GM21786 (cell line): ENCODE measurements around the gene MYO1B.
A peak's percentile ranks its signal among the peaks of the same experiment; 100 is the strongest.

Source experiments
- ATAC-seq: cut with Tn5 transposase; IDR thresholded peaks from one replicate; pipeline ENCODE4 v1.9.1; 2021; ENCODE audit not compliant: unreplicated experiment

Gene MYO1B

DNA sequence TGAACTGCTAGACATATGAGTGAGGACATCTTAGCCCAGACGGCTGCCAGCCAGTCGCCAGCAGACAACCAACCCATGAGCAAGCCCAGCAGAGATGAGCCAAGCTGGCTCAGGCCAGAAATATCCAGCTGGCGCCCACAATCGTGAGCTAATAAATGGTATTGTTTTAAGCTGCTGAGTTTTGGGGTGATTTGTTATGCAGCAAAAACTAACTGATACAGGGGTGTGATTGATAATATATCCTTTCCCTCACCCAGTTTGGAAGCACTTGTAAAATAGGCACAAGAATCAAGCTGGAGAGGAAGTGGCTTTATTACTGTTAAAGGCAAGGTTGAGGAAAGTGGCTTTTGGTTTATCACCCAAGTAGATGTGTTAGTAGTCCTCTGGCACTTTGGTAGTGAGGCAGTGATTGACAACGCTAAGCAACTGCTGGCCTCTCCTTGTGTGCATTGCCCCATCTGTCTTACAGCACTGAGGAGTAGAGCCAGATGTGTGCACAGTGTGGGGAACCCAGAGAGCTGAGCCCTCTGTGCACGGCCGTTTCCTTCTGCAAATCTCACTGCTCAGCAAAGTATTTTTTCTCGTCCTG, 110.1 kb downstream of the MYO1B start:
- ATAC-seq = no peak

DNA sequence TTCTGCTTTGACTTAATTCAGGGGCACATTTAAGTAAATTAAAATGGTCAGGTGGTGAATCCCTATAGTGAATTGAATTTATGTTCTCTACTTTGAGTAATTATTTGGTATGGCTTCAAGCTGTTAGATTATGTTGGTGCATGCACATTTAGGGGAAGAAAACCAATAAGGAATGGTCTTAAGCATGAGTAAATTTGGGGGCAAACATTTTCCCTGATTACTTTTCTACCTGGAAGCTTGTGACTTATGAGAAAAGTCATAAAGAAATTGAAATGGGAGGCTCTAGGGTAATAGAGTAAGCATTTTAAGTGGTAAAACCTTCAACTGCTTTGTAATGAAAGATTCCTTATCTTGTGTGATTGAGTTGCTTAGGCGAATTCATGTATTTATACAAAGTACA, 112.5 kb downstream of the MYO1B start:
- no peak for ATAC-seq

DNA sequence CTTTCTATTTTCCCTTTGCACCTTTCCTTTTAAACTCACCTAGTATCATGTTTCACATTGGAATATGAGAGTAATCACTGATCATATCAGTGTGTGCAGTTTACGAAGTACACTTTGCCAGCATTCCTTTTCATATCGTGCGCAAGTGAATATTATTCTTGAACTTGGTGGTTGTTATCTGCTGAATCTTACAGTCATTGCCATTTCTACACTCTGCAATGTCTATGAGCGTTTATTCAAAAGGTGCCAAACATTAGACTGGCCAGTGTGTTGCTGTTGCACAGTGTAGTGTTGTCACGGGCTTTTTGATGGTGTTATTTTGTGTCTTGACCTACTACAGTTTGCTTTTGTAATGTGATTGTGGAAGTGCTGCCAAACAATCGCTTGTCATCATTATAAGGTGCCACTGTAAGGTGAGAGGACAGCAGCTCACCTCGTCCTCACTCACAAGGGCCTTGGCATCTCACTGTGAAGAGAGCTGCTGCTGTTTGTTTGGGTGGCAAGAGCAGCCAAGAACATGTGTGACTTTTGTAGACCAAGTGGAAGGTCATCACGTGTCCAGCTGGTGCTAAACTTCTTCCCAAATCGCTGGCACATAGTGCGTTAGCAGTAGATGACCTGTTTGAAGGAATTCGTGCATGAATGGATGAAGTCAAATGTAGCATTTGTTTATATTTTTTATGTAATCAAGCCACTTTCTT, 113.3 kb downstream of the MYO1B start:
- ATAC-seq = no peak

DNA sequence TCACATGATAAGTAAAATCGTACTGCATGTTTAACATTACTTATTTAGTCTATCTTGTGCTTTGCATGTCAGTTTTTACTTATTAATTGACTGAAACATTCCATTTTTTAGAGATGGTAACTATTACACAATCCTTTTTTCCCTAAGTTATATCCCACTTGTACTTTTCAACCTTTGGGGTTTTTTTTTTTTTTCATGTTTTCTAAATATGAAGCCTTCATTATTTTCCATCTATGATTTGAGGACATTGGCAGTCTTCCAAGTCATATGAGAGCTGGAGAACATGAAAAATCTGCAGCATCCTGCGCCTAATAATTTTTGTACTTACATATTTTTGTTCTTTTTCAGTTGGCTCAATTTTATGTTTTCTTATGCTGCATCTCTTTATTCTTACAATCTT, 113.9 kb downstream of the MYO1B start:
- ATAC-seq = no peak

DNA sequence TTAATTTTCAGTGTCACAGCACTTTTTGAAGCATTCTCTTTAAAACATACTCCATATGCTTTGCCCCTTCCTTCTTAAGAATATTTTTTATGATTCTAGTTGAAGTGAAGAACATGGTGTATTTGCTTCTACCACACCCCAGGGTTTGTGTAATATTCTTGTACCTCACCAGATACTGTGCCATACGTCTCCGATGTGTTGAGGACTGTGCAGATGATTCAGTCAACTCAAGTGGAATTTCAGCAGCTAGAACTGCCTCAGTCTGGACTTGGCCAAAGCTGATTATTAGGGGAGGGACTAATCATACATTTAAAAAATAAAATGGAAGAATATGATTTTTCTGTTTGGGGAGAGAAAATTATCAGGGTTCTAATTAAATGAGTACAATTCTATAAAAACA, 115.7 kb downstream of the MYO1B start:
- ATAC-seq = no peak

- ATAC-seq = no peak
These were observed 117.6 kb downstream of the MYO1B start for GRCh38 chr2:191362841-191363240.

- no peak for ATAC-seq
These were observed 118.1 kb downstream of the MYO1B start for GRCh38 chr2:191363267-191363666.

DNA sequence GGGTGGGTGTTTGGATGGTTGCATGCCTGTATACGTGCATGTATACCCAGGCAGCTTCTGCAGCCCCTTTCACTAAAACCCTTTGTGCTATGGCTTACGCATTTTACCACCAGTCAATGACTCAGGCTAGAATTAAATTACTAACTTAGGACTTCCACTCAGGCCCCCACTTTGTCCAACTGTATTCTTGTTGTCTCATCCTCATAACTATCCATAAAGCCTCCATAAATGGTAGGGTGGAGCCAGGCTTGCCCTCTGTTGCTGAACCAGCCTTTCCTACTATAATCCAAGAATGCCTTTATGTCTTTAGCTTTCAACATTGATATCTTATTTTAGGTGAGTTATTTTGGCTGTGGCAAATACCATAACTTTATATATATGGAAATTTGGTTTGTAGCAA, 119.9 kb downstream of the MYO1B start:
- ATAC-seq = no peak

DNA sequence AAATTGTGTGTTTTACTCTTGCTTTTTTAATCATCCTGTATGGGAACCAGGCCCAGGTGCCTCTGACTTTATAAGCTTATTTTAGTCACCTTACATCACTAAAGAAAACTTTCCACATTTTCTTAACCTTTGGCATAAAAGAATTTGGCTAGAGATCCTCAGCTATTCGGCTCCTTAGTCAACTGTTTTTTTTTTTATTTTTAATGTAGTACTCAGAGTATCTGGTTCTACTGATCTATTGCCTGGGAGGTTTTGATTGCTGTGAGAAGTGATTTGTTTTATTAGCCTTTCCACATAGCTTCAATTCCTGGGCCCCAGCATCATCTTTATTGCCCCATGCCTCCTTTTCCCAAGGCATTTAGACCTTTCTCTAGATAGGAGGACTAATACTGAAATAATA, 121.0 kb downstream of the MYO1B start:
- no peak for ATAC-seq

GRCh38 chr2:191369034-191369433, 123.8 kb downstream of the MYO1B start:
- ATAC-seq = no peak

DNA sequence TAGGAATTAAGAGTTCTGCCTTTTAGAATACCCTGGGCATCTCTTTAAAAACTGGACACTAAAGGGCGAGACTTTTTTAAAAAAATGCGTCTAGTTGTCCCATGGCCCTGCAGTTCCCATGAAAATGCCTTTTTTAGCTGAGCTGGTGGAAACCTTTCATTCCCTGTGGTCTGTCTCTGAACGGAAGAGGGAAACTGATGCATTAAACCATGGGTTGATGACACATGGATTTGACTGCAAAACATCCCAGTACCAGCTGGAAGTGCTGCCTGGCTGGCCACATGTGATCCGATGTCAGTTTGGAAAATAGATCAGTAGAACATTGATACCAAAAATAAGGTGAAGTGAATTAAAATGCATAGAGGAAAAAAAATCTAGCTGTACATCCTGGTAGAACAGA, 129.2 kb downstream of the MYO1B start:
- ATAC-seq = no peak

GRCh38 chr2:191374939-191375338, 129.7 kb downstream of the MYO1B start:
- ATAC-seq = no peak

GRCh38 chr2:191376981-191377629, 131.9 kb downstream of the MYO1B start:
- ATAC-seq = peak; percentile 70

GRCh38 chr2:191379375-191379774, 134.2 kb downstream of the MYO1B start:
- no peak for ATAC-seq

DNA sequence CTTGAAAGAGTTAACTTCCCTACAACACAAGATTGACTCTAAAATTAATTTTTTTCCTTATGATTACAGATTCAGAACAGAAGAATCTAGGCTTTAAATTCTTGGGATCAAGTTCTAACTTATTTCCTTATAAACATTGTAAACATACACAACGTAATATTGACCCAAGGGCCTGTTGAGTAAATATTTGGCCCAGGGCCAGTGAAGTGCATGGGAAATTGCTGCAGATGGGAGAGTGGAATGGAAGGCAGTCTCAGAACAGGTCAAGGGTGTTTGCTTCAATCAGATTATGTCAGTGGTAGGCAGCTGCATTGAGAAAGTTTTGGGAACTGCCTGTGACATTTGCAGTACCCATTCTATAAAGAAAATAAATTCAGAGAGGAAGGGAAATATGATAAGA, 137.6 kb downstream of the MYO1B start:
- no peak for ATAC-seq

DNA sequence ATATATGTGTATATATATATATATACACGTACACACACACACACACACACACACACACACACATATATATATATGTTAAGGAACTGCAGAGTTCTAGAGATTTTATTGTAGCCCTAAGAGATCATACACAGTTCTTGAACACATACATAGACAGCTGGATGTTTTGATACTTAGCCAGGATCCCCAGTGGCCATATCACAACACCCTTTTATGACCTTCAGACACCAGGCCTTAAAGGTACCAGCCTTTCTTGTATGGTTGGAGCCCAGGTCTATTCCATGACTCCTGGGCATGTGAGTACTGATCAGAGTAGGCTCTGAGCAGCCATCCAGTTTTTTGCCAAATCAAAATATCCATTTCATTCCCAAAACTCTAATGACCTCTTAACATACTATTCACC, 138.3 kb downstream of the MYO1B start:
- no peak for ATAC-seq

DNA sequence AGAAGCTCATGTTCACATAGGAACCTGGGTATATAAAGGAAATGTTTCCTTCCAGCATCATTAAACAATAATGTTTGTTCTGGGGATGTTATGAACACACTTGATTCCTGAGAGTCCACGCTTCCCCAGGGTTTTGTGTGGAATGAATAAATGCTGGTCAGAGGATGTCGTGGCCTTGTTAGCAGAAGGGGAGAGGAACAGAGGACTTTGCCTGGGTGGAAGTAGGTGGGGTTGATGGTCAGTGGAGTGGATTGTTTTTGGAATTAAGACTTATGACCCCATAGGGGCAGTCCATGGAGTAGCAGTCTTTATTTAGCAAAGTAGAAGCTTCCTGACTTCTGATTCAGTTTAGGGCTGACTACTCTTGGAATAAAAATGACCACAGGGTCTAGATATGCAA, 139.6 kb downstream of the MYO1B start:
- ATAC-seq = no peak

- ATAC-seq = peak; percentile 67
These were observed 140.4 kb downstream of the MYO1B start for GRCh38 chr2:191385416-191386160.

- no peak for ATAC-seq
These were observed 141.8 kb downstream of the MYO1B start for GRCh38 chr2:191386938-191387536.

GRCh38 chr2:191389288-191389687, 144.1 kb downstream of the MYO1B start:
- no peak for ATAC-seq

DNA sequence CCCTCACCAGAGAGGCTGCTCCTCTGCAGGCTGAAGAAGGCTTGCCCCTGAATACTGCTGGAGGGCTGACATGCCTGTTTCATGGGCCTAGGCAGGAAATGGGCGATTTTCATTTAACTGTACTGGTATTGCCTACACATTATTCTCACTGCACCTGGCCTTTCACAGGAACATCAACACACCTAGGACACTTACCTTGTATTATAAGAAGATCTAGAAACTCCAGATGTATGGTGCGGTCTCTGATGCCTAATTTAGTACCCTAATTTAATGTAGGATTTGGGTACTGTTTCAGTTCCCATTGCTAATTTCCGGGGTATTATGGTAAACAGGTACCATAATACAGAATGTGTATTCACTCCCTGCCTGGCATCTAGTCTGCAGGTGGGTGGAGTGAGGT, 146.0 kb downstream of the MYO1B start:
- ATAC-seq = no peak
